BE2C (cell line): ENCODE measurements around the gene FBXO44.

ENCODE experiments used
- DNase-seq: peaks from one replicate; pipeline ENCODE4 v3.0.0-alpha.2; 2020
- H3K27me3 ChIP-seq: fragments of 250-450 bp; sonication (Bioruptor Pico); 2 replicates; pipeline ENCODE4 v1.5.1; 2020; ENCODE audit warnings: mild to moderate bottlenecking
- H3K36me3 ChIP-seq: fragments of 250-450 bp; sonication (Bioruptor Pico); 2 replicates; pipeline ENCODE4 v1.5.1; 2020; ENCODE audit warnings: mild to moderate bottlenecking
- H3K4me1 ChIP-seq: fragments of 250-450 bp; sonication (Bioruptor Pico); 2 replicates; pipeline ENCODE4 v1.5.1; 2020
- H3K4me3 ChIP-seq: 2 replicates; pipeline ENCODE4 v1.5.1; 2011; ENCODE audit warnings: low read depth, low read length
- H3K9me3 ChIP-seq: fragments of 250-450 bp; sonication (Bioruptor Pico); 2 replicates; pipeline ENCODE4 v1.5.1; 2020
- CTCF ChIP-seq: IDR thresholded peaks from 2 replicates; pipeline ENCODE4 v1.5.1; 2012; ENCODE audit warnings: mild to moderate bottlenecking, low read depth, low read length

FBXO44 gene

DNA sequence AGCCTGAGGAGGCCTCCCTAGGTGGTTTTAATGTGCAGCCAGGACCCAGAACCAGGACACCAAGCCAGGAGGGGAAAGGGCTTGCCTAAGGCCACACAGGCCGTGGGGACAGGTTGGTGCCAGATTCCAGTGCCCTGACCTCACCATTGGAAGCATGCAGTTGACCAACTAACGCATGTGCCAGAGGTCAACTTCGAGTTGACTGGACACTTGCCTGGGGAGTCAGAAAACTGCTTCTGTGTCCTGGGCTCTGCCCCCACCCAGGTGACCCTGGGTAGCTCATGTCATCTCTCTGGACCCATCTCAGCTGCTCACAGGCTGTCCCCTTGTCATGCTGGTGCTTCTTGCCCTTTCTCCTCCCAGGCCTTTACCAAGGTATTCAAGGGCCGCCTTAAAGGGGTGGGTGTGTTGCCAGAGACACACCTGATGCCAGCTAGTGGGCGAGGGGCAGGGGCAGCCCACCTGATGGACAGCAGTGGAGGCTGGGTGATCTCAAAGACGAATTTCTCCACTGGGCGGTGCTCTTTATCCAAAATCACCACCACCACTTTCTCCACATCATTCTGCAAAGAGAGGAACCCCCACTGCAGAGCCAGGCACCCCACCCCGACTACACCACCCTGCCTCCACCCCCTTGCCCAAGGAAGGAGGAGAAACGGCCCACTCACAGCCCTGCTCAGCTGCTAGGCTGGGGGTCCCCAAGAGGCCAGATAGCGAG lies 21.9 kb downstream of the FBXO44 start:
- H3K27me3 ChIP-seq: no peaks in the 10 kb centered on the region
- H3K4me1 ChIP-seq: 0 out of 2 replicates have a peak, but pooled peaks cover under 1% of the 10 kb centered on the region
- H3K36me3 ChIP-seq: no peaks in the 10 kb centered on the region
- H3K4me3 ChIP-seq: no peak overlapping the region
- DNase-seq: no peak
- no peaks in the 10 kb centered on the region for H3K9me3 ChIP-seq
- TF ChIP-seq CTCF: no peak

DNA sequence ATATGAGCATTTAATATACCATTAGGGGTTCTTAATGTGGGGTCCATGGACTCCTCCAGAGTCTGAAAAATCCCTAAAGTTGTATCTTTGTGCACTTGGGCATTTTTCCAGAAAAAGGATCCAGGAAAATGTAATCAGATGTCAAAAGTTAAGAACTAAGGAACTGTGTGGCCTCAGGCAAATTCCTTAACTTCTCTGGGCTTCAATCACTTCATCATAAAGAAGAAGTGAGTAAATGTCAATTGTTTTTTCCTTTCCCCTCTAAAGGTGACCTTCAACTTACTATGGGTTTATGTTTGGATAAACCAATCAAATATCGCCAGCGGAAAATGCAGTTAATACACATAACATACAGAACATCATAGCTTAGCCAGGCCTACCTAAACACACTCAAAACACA lies 23.8 kb downstream of the FBXO44 start:
- no peak for TF ChIP-seq CTCF
- no peaks in the 10 kb centered on the region for H3K27me3 ChIP-seq
- no peak for DNase-seq
- H3K4me3 ChIP-seq: no peak overlapping the region
- H3K4me1 ChIP-seq: 0 out of 2 replicates have a peak, but pooled peaks cover 3% of the 10 kb centered on the region
- H3K36me3 ChIP-seq: no peaks in the 10 kb centered on the region
- no peaks in the 10 kb centered on the region for H3K9me3 ChIP-seq

DNA sequence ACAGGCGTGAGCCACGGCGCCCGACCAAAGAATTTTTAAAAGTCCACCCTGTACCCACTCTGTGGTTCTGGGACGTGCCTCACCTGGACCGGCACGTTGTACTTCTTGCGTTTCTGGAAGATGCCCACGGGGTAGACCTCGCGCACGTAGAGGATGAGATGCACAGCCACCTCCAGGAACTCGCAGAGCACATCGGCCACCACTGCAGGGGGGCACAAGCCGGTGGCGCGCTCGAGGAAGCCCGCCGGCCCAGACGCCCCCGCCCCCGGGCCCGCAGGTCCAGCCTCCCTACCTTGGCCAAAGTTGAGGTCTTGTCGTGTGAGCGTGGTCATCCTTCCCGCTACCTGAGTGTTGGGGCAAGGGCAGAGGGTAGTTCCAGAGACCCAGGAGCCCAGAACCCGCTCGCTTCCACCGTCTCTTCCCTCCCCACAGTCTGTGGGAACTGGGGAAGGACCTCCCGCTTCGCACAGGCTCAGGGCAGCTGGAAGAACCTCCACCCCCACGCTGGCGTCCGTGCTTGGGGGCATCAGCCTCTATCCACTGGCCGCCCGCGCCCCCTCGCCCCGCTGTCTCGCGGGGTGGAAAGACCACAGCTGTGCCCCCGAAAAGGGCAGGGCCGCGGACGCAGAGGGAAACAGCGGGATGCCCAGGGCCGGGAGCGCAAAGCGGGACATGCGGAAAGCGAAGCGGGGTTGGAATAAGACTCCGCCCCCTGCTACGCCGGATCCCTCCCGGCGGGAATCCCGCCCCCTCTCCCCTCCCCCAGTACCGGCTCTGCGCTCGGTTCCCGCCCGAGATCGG lies 25.8 kb downstream of the FBXO44 start:
- H3K4me1 ChIP-seq: 0 out of 2 replicates have a peak, but pooled peaks cover 3% of the 10 kb centered on the region
- no peak for DNase-seq
- no peaks in the 10 kb centered on the region for H3K36me3 ChIP-seq
- no peaks in the 10 kb centered on the region for H3K9me3 ChIP-seq
- no peaks in the 10 kb centered on the region for H3K27me3 ChIP-seq
- TF ChIP-seq CTCF: no peak
- H3K4me3 ChIP-seq: peak overlapping the region; percentile 68

- no peaks in the 10 kb centered on the region for H3K9me3 ChIP-seq
- TF ChIP-seq CTCF: no peak
- 0 out of 2 replicates have a peak, but pooled peaks cover 3% of the 10 kb centered on the region for H3K4me1 ChIP-seq
- H3K36me3 ChIP-seq: no peaks in the 10 kb centered on the region
- peak within 1 kb of the TSS; percentile 68 for H3K4me3 ChIP-seq
- no peaks in the 10 kb centered on the region for H3K27me3 ChIP-seq
- peak; percentile 80 for DNase-seq
These were observed 26.5 kb downstream of the FBXO44 start, which contains the start of gene MAD2L2 for GRCh38 chr1:11681071-11681771. Gene MAD2L2, minus strand, starts transcription at chr1:11681148. Its CDS starts 547 bp downstream, at chr1:11680601.

GRCh38 chr1:11682287-11682771 lies 27.7 kb downstream of the FBXO44 start:
- no peak for TF ChIP-seq CTCF
- Histone ChIP-seq H3K27me3 (no peaks in the 10 kb centered on the region), H3K4me1 (0 out of 2 replicates have a peak, but pooled peaks cover 3% of the 10 kb centered on the region), H3K36me3 (no peaks in the 10 kb centered on the region), H3K4me3 (no peak overlapping the region), H3K9me3 (no peaks in the 10 kb centered on the region)
- DNase-seq: no peak
